ENCODE data around the gene CASS4. TPM values are rescaled to one million over a fixed set of nuclear protein-coding genes. Genes with fewer than 3 reads are reported as not detected.
A peak's percentile ranks its signal among the peaks of the same experiment; 100 is the strongest.

CASS4 gene
- total RNA-seq, 2 experiments from 2014 or later, result 17.8 to 18.8 TPM

GRCh38 chr20:56468316-56469076, 56.4 kb downstream of the CASS4 start, which contains the start of gene RTF2:
Gene RTF2, plus strand, starts transcription at chr20:56468627. Its CDS starts 71 bp downstream, at chr20:56468698.
- Mint-ChIP-seq H3K27me3 (ENCODE audit: low read depth) (no peaks in the 10 kb centered on the region), H3K4me3 (peak within 1 kb of the TSS; percentile 100), H3K9me3 (ENCODE audit: insufficient read depth) (no peaks in the 10 kb centered on the region), H3K36me3 (ENCODE audit: low read depth) (peaks cover 28% of the 10 kb centered on the region), H3K27ac (peak within 1 kb of the TSS; percentile 100), H3K4me1 (ENCODE audit: low read depth) (peaks cover 65% of the 10 kb centered on the region)
- ATAC-seq (peak; percentile 93), DNase-seq (peak; percentile 96)
- ChIA-PET POLR2A (interaction anchor here (0.6 to 2.0 kb wide), 8 partner anchors 25 to 95 kb away, joined by 3 to 16 read pairs (median 4); partner anchors contain the start of genes AURKA, CASS4 and CSTF1), CTCF (interaction anchor here (1.0 to 2.6 kb wide), 7 partner anchors 47 to 76 kb away, joined by 3 to 15 read pairs (median 6); partner anchors contain the start of genes AURKA, CASS4 and CSTF1)

- Mint-ChIP-seq H3K27me3 (ENCODE audit: low read depth) (no peaks in the 10 kb centered on the region), H3K36me3 (ENCODE audit: low read depth) (peaks cover 30% of the 10 kb centered on the region), H3K4me3 (peak overlapping the region; percentile 100), H3K27ac (peak overlapping the region; percentile 100), H3K9me3 (ENCODE audit: insufficient read depth) (no peaks in the 10 kb centered on the region), H3K4me1 (ENCODE audit: low read depth) (peaks cover 59% of the 10 kb centered on the region)
- CTCF ChIA-PET, result interaction anchor here (1.0 to 2.6 kb wide), 7 partner anchors 47 to 77 kb away, joined by 3 to 15 read pairs (median 6); partner anchors contain the start of genes AURKA, CASS4 and CSTF1
- ATAC-seq (peak; percentile 9), DNase-seq (no peak)
- POLR2A ChIA-PET, result interaction anchor here (1.0 to 2.0 kb wide), 7 partner anchors 25 to 77 kb away, joined by 3 to 16 read pairs (median 4); partner anchors contain the start of genes AURKA, CASS4 and CSTF1
These were observed 57.0 kb downstream of the CASS4 start for GRCh38 chr20:56469077-56469449.

- Mint-ChIP-seq H3K9me3 (ENCODE audit: insufficient read depth) (no peaks in the 10 kb centered on the region), H3K36me3 (ENCODE audit: low read depth) (peaks cover 80% of the 10 kb centered on the region), H3K4me1 (ENCODE audit: low read depth) (peaks cover 21% of the 10 kb centered on the region), H3K4me3 (peak overlapping the region; percentile 58), H3K27ac (peak overlapping the region; percentile 83), H3K27me3 (ENCODE audit: low read depth) (no peaks in the 10 kb centered on the region)
- ChIA-PET CTCF (no interaction called here), POLR2A (interaction anchor here (0.9 to 1.0 kb wide), 2 partner anchors 10 to 92 kb away, joined by 3 to 4 read pairs; partner anchors contain the start of genes AURKA and CSTF1)
- peak; percentile 38 for ATAC-seq
- DNase-seq, result no peak
These were observed 71.9 kb downstream of the CASS4 start for GRCh38 chr20:56483970-56484369.

- ChIA-PET POLR2A (no interaction called here), CTCF (no interaction called here)
- no peak for ATAC-seq
- H3K36me3 Mint-ChIP-seq (ENCODE audit: low read depth), result peaks cover 69% of the 10 kb centered on the region
- H3K4me3 Mint-ChIP-seq, result no peak overlapping the region
- H3K4me1 Mint-ChIP-seq (ENCODE audit: low read depth), result peaks cover 21% of the 10 kb centered on the region
- no peak for DNase-seq
- H3K9me3 Mint-ChIP-seq (ENCODE audit: insufficient read depth), result no peaks in the 10 kb centered on the region
- H3K27ac Mint-ChIP-seq, result no peak overlapping the region
- no peaks in the 10 kb centered on the region for H3K27me3 Mint-ChIP-seq (ENCODE audit: low read depth)
These were observed 75.2 kb downstream of the CASS4 start for GRCh38 chr20:56487216-56487615.

GRCh38 chr20:56488566-56488965, 76.5 kb downstream of the CASS4 start:
- ChIA-PET POLR2A (no interaction called here), CTCF (no interaction called here)
- no peaks in the 10 kb centered on the region for H3K9me3 Mint-ChIP-seq (ENCODE audit: insufficient read depth)
- DNase-seq (no peak), ATAC-seq (no peak)
- peaks cover 67% of the 10 kb centered on the region for H3K36me3 Mint-ChIP-seq (ENCODE audit: low read depth)
- H3K27me3 Mint-ChIP-seq (ENCODE audit: low read depth), result no peaks in the 10 kb centered on the region
- H3K27ac Mint-ChIP-seq, result peak overlapping the region; percentile 47
- peaks cover 12% of the 10 kb centered on the region for H3K4me1 Mint-ChIP-seq (ENCODE audit: low read depth)
- H3K4me3 Mint-ChIP-seq, result no peak overlapping the region

GRCh38 chr20:56501116-56501515, 89.1 kb downstream of the CASS4 start:
- POLR2A ChIA-PET, result no interaction called here
- H3K27ac Mint-ChIP-seq, result no peak overlapping the region
- CTCF ChIA-PET, result no interaction called here
- H3K9me3 Mint-ChIP-seq (ENCODE audit: insufficient read depth), result no peaks in the 10 kb centered on the region
- peaks cover 28% of the 10 kb centered on the region for H3K36me3 Mint-ChIP-seq (ENCODE audit: low read depth)
- H3K27me3 Mint-ChIP-seq (ENCODE audit: low read depth), result no peaks in the 10 kb centered on the region
- ATAC-seq (no peak), DNase-seq (no peak)
- no peak overlapping the region for H3K4me3 Mint-ChIP-seq
- H3K4me1 Mint-ChIP-seq (ENCODE audit: low read depth), result peaks cover 3% of the 10 kb centered on the region

- no peak overlapping the region for H3K4me3 Mint-ChIP-seq
- H3K4me1 Mint-ChIP-seq (ENCODE audit: low read depth), result peaks cover 3% of the 10 kb centered on the region
- no peaks in the 10 kb centered on the region for H3K9me3 Mint-ChIP-seq (ENCODE audit: insufficient read depth)
- ChIA-PET CTCF (interaction anchor here (1.0 kb wide), 1 partner anchor 109 kb away, joined by 3 read pairs; no protein-coding TSS in a partner anchor), POLR2A (no interaction called here)
- H3K27me3 Mint-ChIP-seq (ENCODE audit: low read depth), result no peaks in the 10 kb centered on the region
- ATAC-seq, result no peak
- peaks cover 26% of the 10 kb centered on the region for H3K36me3 Mint-ChIP-seq (ENCODE audit: low read depth)
- DNase-seq, result no peak
- peak overlapping the region; percentile 49 for H3K27ac Mint-ChIP-seq
These were observed 91.9 kb downstream of the CASS4 start for GRCh38 chr20:56503916-56504315.

- Mint-ChIP-seq H3K36me3 (ENCODE audit: low read depth) (peaks cover 27% of the 10 kb centered on the region), H3K9me3 (ENCODE audit: insufficient read depth) (no peaks in the 10 kb centered on the region), H3K4me1 (ENCODE audit: low read depth) (peaks cover 3% of the 10 kb centered on the region), H3K4me3 (no peak overlapping the region), H3K27me3 (ENCODE audit: low read depth) (no peaks in the 10 kb centered on the region), H3K27ac (peak overlapping the region; percentile 49)
- CTCF ChIA-PET, result interaction anchor here (1.0 to 1.6 kb wide), 3 partner anchors 10 to 109 kb away, joined by 3 read pairs; no protein-coding TSS in a partner anchor
- POLR2A ChIA-PET, result no interaction called here
- ATAC-seq (peak; percentile 67), DNase-seq (peak; percentile 28)
These were observed 92.4 kb downstream of the CASS4 start for GRCh38 chr20:56504373-56505005.

- Mint-ChIP-seq H3K4me1 (ENCODE audit: low read depth) (peaks cover 3% of the 10 kb centered on the region), H3K4me3 (no peak overlapping the region), H3K27me3 (ENCODE audit: low read depth) (no peaks in the 10 kb centered on the region), H3K27ac (no peak overlapping the region), H3K36me3 (ENCODE audit: low read depth) (peaks cover 24% of the 10 kb centered on the region), H3K9me3 (ENCODE audit: insufficient read depth) (no peaks in the 10 kb centered on the region)
- POLR2A ChIA-PET, result no interaction called here
- ATAC-seq, result no peak
- CTCF ChIA-PET, result interaction anchor here (1.6 kb wide), 1 partner anchor 8 kb away, joined by 3 read pairs; no protein-coding TSS in a partner anchor
- no peak for DNase-seq
These were observed 94.0 kb downstream of the CASS4 start for GRCh38 chr20:56506103-56506502.

Other genes with a start within 250 kb of the CASS4 start
- gene MC3R, start 163.5 kb upstream of the CASS4 start, total RNA-seq, result not detected
- 1 to 10 TPM; 5.2 to 5.4 TPM for gene FAM210B, start 53.3 kb upstream of the CASS4 start, total RNA-seq
- gene AURKA, start 20.0 kb upstream of the CASS4 start, total RNA-seq, result 10 to 100 TPM; 92.7 to 94.2 TPM
- gene CSTF1, start 19.6 kb upstream of the CASS4 start, total RNA-seq, result 10 to 100 TPM; 60.5 to 66.3 TPM
- 100 to 1,000 TPM; 118 to 125 TPM for gene RTF2, start 56.4 kb downstream of the CASS4 start, total RNA-seq
- gene FAM209A, start 112.5 kb downstream of the CASS4 start, total RNA-seq, result 1 to 10 TPM; 1.6 to 2.1 TPM
- 1 to 10 TPM in 1 of 2 experiments, under 1 TPM in 1; 0.45 to 1.1 TPM for gene FAM209B, start 121.0 kb downstream of the CASS4 start, total RNA-seq
- gene TFAP2C, start 217.0 kb downstream of the CASS4 start, total RNA-seq, result not detected